Activated effector memory CD4-positive, alpha-beta T cell treated with anti-CD3 and anti-CD28 coated beads, Interleukin-2, amount 50 U/mL, for 16 hours (primary cell): ENCODE data around the gene TP53BP2.
"Not testable (repeated sequence)": the region's sequence is repeated elsewhere in the genome, so short reads cannot be mapped to it uniquely, and the experiment has no call there.

Experiments
- DNase-seq: peaks from one replicate; pipeline ENCODE4 v3.0.0-alpha.2; 2020

TP53BP2 gene

GRCh38 chr1:223827193-223827663 is 18.5 kb downstream of the TP53BP2 start:
- no peak for DNase-seq

GRCh38 chr1:223825767-223826748 is 19.7 kb downstream of the TP53BP2 start:
- DNase-seq: no peak

- no peak for DNase-seq
These were observed 21.0 kb downstream of the TP53BP2 start for GRCh38 chr1:223824712-223825111.

- no peak for DNase-seq
These were observed 21.5 kb downstream of the TP53BP2 start for GRCh38 chr1:223824287-223824686.

GRCh38 chr1:223820971-223821370 is 24.8 kb downstream of the TP53BP2 start:
- no peak for DNase-seq

- DNase-seq: no peak
These were observed 25.3 kb downstream of the TP53BP2 start for GRCh38 chr1:223820515-223820858.

GRCh38 chr1:223819730-223820514 is 25.8 kb downstream of the TP53BP2 start:
- no peak for DNase-seq

GRCh38 chr1:223817265-223817664 is 28.5 kb downstream of the TP53BP2 start:
- DNase-seq: not testable (repeated sequence)

- no peak for DNase-seq
These were observed 29.9 kb downstream of the TP53BP2 start for GRCh38 chr1:223815865-223816264.

- DNase-seq: no peak
These were observed 30.5 kb downstream of the TP53BP2 start for GRCh38 chr1:223815020-223815853.

- no peak for DNase-seq
These were observed 32.1 kb downstream of the TP53BP2 start for GRCh38 chr1:223813645-223814044.

- no peak for DNase-seq
These were observed 34.1 kb downstream of the TP53BP2 start for GRCh38 chr1:223811634-223812101.

- DNase-seq: no peak
These were observed 35.2 kb downstream of the TP53BP2 start for GRCh38 chr1:223810586-223810985.

- not testable (repeated sequence) for DNase-seq
These were observed 35.8 kb downstream of the TP53BP2 start for GRCh38 chr1:223809905-223810304.

GRCh38 chr1:223803211-223803610 is 42.5 kb downstream of the TP53BP2 start:
- no peak for DNase-seq

GRCh38 chr1:223802602-223803001 is 43.1 kb downstream of the TP53BP2 start:
- no peak for DNase-seq

GRCh38 chr1:223802032-223802431 is 43.7 kb downstream of the TP53BP2 start:
- no peak for DNase-seq

- no peak for DNase-seq
These were observed 49.5 kb downstream of the TP53BP2 start for GRCh38 chr1:223796210-223796609.

GRCh38 chr1:223794136-223794880 is 51.4 kb downstream of the TP53BP2 start:
- no peak for DNase-seq

GRCh38 chr1:223793716-223794115 is 52.0 kb downstream of the TP53BP2 start:
- no peak for DNase-seq

- no peak for DNase-seq
These were observed 53.7 kb downstream of the TP53BP2 start for GRCh38 chr1:223792046-223792445.
